H1 (cell line): Measurements from ENCODE around the gene P2RY8. TPM values are rescaled to one million over a fixed set of nuclear protein-coding genes. Genes with fewer than 3 reads are reported as not detected.

Source experiments
- CHD2 ChIP-seq: IDR thresholded peaks from 2 replicates; pipeline ENCODE4 v1.6.1; 2012; ENCODE audit warnings: low read length, improper control_type of control experiment
- RAD21 ChIP-seq, 2 experiments: IDR thresholded peaks in 1 of 2; conservative IDR thresholded peaks in 1 of 2; 2 replicates each; pipeline ENCODE4 v1.6.1; 2011; ENCODE audit warnings: low read depth in 2 of 2, low read length in 2 of 2, improper control_type of control experiment in 1 of 2, inconsistent platforms in 1 of 2, mild to moderate bottlenecking in 1 of 2, moderate library complexity in 1 of 2
- TBP ChIP-seq: IDR thresholded peaks from 2 replicates; pipeline ENCODE4 v1.6.1; 2011; ENCODE audit warnings: low read depth, low read length, improper control_type of control experiment
- polyA plus RNA-seq, 7 experiments: library from polyadenylated mRNA; depleted of rRNA in 3 of 7; stranded (reverse) in 5 of 7; unstranded in 2 of 7; fragments of >200 nt in 5 of 7; fragments of 200-250 nt in 2 of 7; gene quantifications; 1 replicate in 5 of 7; 2 replicates in 1 of 7; 4 replicates in 1 of 7; pipeline versions ENCODE4 v1.2.1 to v1.2.3, GENCODE V29; 2011 to 2013; ENCODE audit warnings: missing spikeins in 2 of 7, mixed read lengths in 2 of 7
- total RNA-seq: library from RNA; stranded (reverse); fragmentation: NEBNext Ultra II Directional; extraction: Animal tissue kit (Norgen Biotek cat#: 25700); gene quantifications from 2 replicates; pipeline ENCODE4 v1.2.1, GENCODE V29; 2021

Gene P2RY8
- total and polyA plus RNA-seq, 2 of the 8 experiments (the other 6 are each of a cell fraction or from before 2014, with no cell fraction given): 0.09 to 0.15 TPM

- TF ChIP-seq TBP: no peak
- TF ChIP-seq CHD2: no peak
- no peak for TF ChIP-seq RAD21 (IDR thresholded peaks at IDR 0.05 in 1 of 2, conservative IDR thresholded peaks at IDR 0.05 in 1 of 2; ENCODE audit: low read depth in 2 of 2, low read length in 2 of 2)
Measured at GRCh38 chrX:1488141-1488540, 48.8 kb downstream of the P2RY8 start (continued).
